Endothelial cell of umbilical vein (primary cell): ENCODE measurements around the gene RARS1. TPM values are rescaled to one million over a fixed set of nuclear protein-coding genes. Genes with fewer than 3 reads are reported as not detected.

ENCODE experiments used
- BruUV-seq: library from RNA; stranded (reverse); fragments of 400-500 nt; replicated peaks from 2 replicates; lab custom pipeline; 2021; lab: Mats Ljungman, UMichigan
- CTCF ChIA-PET: fragments of 300-600, 350-600 bp; sonication (Branson Sonifier 250); formaldehyde crosslinking; loops from one replicate; lab custom pipeline; 2021; ENCODE audit warnings: antibody characterized with exemption, inconsistent platforms; lab: Charles Lee
- POLR2A ChIA-PET: fragments of 300-600, 350-600 bp; sonication (Branson Sonifier 250); formaldehyde crosslinking; loops from one replicate; lab custom pipeline; 2021; ENCODE audit warnings: antibody characterized with exemption, inconsistent platforms; lab: Charles Lee
- DNase-seq: peaks from one replicate; pipeline ENCODE4 v3.0.0-alpha.2; 2011; ENCODE audit warnings: low read depth, low spot score
- FAIRE-seq: peaks from 2 replicates; lab custom pipeline; 2011; peaks lifted over from hg19 to GRCh38; lab: Jason Lieb, UNC
- H2AFZ ChIP-seq: 2 replicates; pipeline ENCODE4 v1.6.0; 2012; ENCODE audit warnings: low read depth, low read length, control low read depth, inconsistent platforms
- H3K27ac ChIP-seq: 2 replicates; pipeline ENCODE4 v1.5.1; 2011; ENCODE audit warnings: low read depth, mild to moderate bottlenecking, control low read depth, low read length, moderate library complexity; ENCODE audit not compliant: insufficient read depth
- H3K27me3 ChIP-seq, 2 experiments: 2 replicates each; pipeline versions ENCODE4 v1.6.0 to v1.6.1; 2011; ENCODE audit warnings: low read length in 2 of 2, mixed read lengths in 1 of 2; ENCODE audit not compliant: control insufficient read depth in 2 of 2, insufficient read depth in 2 of 2
- H3K36me3 ChIP-seq, 2 experiments: 2 replicates in 1 of 2; 3 replicates in 1 of 2; pipeline ENCODE4 v1.5.1; 2011; ENCODE audit warnings: low read length in 2 of 2, mild to moderate bottlenecking in 1 of 2, moderate library complexity in 1 of 2; ENCODE audit not compliant: control insufficient read depth in 2 of 2, insufficient read depth in 2 of 2; ENCODE audit errors: extremely low read depth in 1 of 2
- H3K4me1 ChIP-seq: 3 replicates; pipeline ENCODE4 v1.5.1; 2011; ENCODE audit warnings: mild to moderate bottlenecking, low read length; ENCODE audit not compliant: control insufficient read depth, insufficient read depth; ENCODE audit errors: extremely low read depth
- H3K4me2 ChIP-seq: 2 replicates; pipeline ENCODE4 v1.6.1; 2011; ENCODE audit warnings: low read length, control low read depth, mixed read lengths; ENCODE audit not compliant: insufficient read depth
- H3K4me3 ChIP-seq, 3 experiments: fragments of 200-600 bp in 1 of 3; sonication (generic), shearing (Covaris generic) in 1 of 3; replicated peaks in 1 of 3; 2 replicates each; pipeline ENCODE4 v1.5.1; 2011 to 2016; ENCODE audit warnings: control low read depth in 3 of 3, low read length in 3 of 3, mild to moderate bottlenecking in 2 of 3, inconsistent platforms in 1 of 3, low read depth in 1 of 3, moderate library complexity in 1 of 3; ENCODE audit not compliant: insufficient read depth in 1 of 3
- H3K79me2 ChIP-seq: 2 replicates; pipeline ENCODE4 v1.6.0; 2012; ENCODE audit warnings: low read length, inconsistent platforms; ENCODE audit not compliant: control insufficient read depth, insufficient read depth
- H3K9ac ChIP-seq: replicated peaks from 2 replicates; pipeline ENCODE3; 2011; ENCODE audit warnings: low read length, control low read depth; ENCODE audit not compliant: insufficient read depth; ENCODE audit errors: extremely low read depth
- H3K9me1 ChIP-seq: replicated peaks from 3 replicates; pipeline ENCODE4 v1.6.0; 2011; ENCODE audit warnings: mild to moderate bottlenecking, low read length; ENCODE audit not compliant: control insufficient read depth, insufficient read depth; ENCODE audit errors: extremely low read depth
- H3K9me3 ChIP-seq: replicated peaks from 2 replicates; pipeline ENCODE4 v1.5.1; 2012; ENCODE audit warnings: low read length, inconsistent platforms; ENCODE audit not compliant: control insufficient read depth, insufficient read depth
- H4K20me1 ChIP-seq: replicated peaks from 2 replicates; pipeline ENCODE3; 2011; ENCODE audit warnings: mild to moderate bottlenecking, low read length; ENCODE audit not compliant: control insufficient read depth, insufficient read depth; ENCODE audit errors: extremely low read depth
- CTCF ChIP-seq, 2 donors: IDR thresholded peaks; 1 replicate in 1 of 2; 2 replicates in 1 of 2; pipeline ENCODE4 v1.5.1; 2011; ENCODE audit warnings: low read length in 2 of 2, mild to moderate bottlenecking in 2 of 2, moderate library complexity in 2 of 2, control low read depth in 1 of 2, inconsistent platforms in 1 of 2, low read depth in 1 of 2; ENCODE audit not compliant: insufficient read depth in 1 of 2; ENCODE audit errors: extremely low read depth in 1 of 2
- EZH2 ChIP-seq: IDR thresholded peaks from 2 replicates; pipeline ENCODE4 v1.6.1; 2012; ENCODE audit warnings: borderline replicate concordance, low read depth, mild to moderate bottlenecking, moderate library complexity, low read length, inconsistent platforms; ENCODE audit not compliant: severe bottlenecking
- FOS ChIP-seq: IDR thresholded peaks from 2 replicates; pipeline ENCODE4 v1.6.1; 2011; ENCODE audit warnings: mild to moderate bottlenecking, low read length, moderate library complexity, borderline replicate concordance; ENCODE audit not compliant: insufficient read depth
- GATA2 ChIP-seq: IDR thresholded peaks from 2 replicates; pipeline ENCODE4 v1.7.0; 2011; ENCODE audit warnings: low read depth, mild to moderate bottlenecking, moderate library complexity, mixed read lengths, low read length; ENCODE audit not compliant: insufficient read length, insufficient read depth
- JUN ChIP-seq: IDR thresholded peaks from 2 replicates; pipeline ENCODE4 v1.6.1; 2011; ENCODE audit warnings: borderline replicate concordance, low read depth; ENCODE audit not compliant: insufficient read length, insufficient read depth
- MYC ChIP-seq: IDR thresholded peaks from one replicate; pipeline ENCODE4 v1.6.1; 2011; ENCODE audit warnings: mild to moderate bottlenecking, low read depth, low read length
- dilution Hi-C: fragments of 300-500 bp; cut with MboI; formaldehyde crosslinking; loops from one replicate; pipeline ENCODE4 v1.15.0; 2019; ENCODE audit warnings: low sequenced_read_pairs; ENCODE audit not compliant: extremely low pct_ligation_motif_present
- intact Hi-C: fragments of 100-400 bp; cut with micrococcal nuclease; formaldehyde crosslinking; loops from one replicate; pipeline ENCODE4 v1.10.0; 2022
- microRNA-seq: library from miRNA; unstranded; fragments of <30 nt; microRNA quantifications from one replicate; pipeline ENCODE4 v1.2.0, GENCODE V29; 2021; ENCODE audit warnings: borderline number of aligned reads, borderline replicate concordance
- polyA plus RNA-seq, 4 experiments: library from polyadenylated mRNA; depleted of rRNA in 3 of 4; stranded (reverse) in 3 of 4; unstranded in 1 of 4; fragments of >200 nt; gene quantifications; 2 replicates each; pipeline versions ENCODE4 v1.2.1 to v1.2.3, GENCODE V29; 2011 to 2012; ENCODE audit warnings: missing spikeins in 1 of 4
- small RNA-seq: library from RNA; depleted of rRNA; stranded (forward); fragments of <200 nt; gene quantifications from one replicate; pipeline ENCODE3, GENCODE V24; 2012; ENCODE audit warnings: low replicate concordance, low read depth; ENCODE audit not compliant: insufficient read depth, insufficient read length
- total RNA-seq: library from RNA; stranded (reverse); gene quantifications from 2 replicates; pipeline ENCODE4 v1.2.3, GENCODE V29; 2021

Gene RARS1
- total and polyA plus RNA-seq, 2 donors (not counting 3 experiments of a cell fraction or from before 2014, with no cell fraction given), result 28.0 to 104 TPM

GRCh38 chr5:168568738-168569137 lies 82.5 kb downstream of the RARS1 start:
- Histone ChIP-seq H3K27ac (no peak overlapping the region), H3K9ac (no peak overlapping the region), H3K9me1 (no peaks in the 10 kb centered on the region), H3K4me2 (no peak overlapping the region), H3K27me3 (no peaks in the 10 kb centered on the region), H3K9me3 (no peaks in the 10 kb centered on the region), H3K79me2 (peaks cover 84% of the 10 kb centered on the region), H3K4me1 (no peaks in the 10 kb centered on the region), H4K20me1 (peaks cover 9% of the 10 kb centered on the region), H3K4me3 (no peak overlapping the region), H3K36me3 (peaks cover 2 to 6% of the 10 kb centered on the region in 2 experiments), H2AFZ (no peak overlapping the region)
- BruUV-seq, result no TSS peak
- FAIRE-seq, result no peak
- POLR2A ChIA-PET, result no interaction called here
- CTCF ChIA-PET, result interaction anchor here (0.7 kb wide), 1 partner anchor 12 kb away, joined by 3 read pairs; no protein-coding TSS in a partner anchor
- TF ChIP-seq MYC (no peak), EZH2 (no peak), GATA2 (no peak), FOS (no peak), CTCF (IDR thresholded peaks at IDR 0.05; ENCODE audit: extremely low read depth in 1 of 2, insufficient read depth in 1 of 2, low read depth in 1 of 2, low read length in 2 of 2) (no peak), JUN (no peak)
- intact Hi-C loops (no loop called here), dilution Hi-C loops (no loop called here)
- no peak for DNase-seq

Small RNAs within 50 kb of the gene (microRNA-seq; reads per million reads assigned to microRNA genes)
- not detected for gene MIR103A1
- not detected for gene MIR103B1

Small RNAs within 50 kb of the gene (small RNA-seq; reads per million reads assigned to genes)
- gene MIR103A1, result 3.9 reads per million, percentile 28 among the genes with 10 or more reads in this experiment

Other genes with a start within 250 kb of the RARS1 start
- gene WWC1, start 194.8 kb upstream of the RARS1 start, total RNA-seq, result 0.44 and 0.91 TPM in 2 replicates
- gene WWC1, start 194.8 kb upstream of the RARS1 start, polyA plus RNA-seq, result 0.03 and 0.08 TPM in 2 replicates
- gene FBLL1, start 42.8 kb downstream of the RARS1 start, total RNA-seq, result 0.44 and 0.48 TPM in 2 replicates
- 2.5 and 4.2 TPM in 2 replicates for gene FBLL1, start 42.8 kb downstream of the RARS1 start, polyA plus RNA-seq
- gene PANK3, start 92.9 kb downstream of the RARS1 start, total RNA-seq, result 77.0 and 78.8 TPM in 2 replicates
- gene PANK3, start 92.9 kb downstream of the RARS1 start, polyA plus RNA-seq, result 6.0 and 8.1 TPM in 2 replicates